NK-92 treated with Interleukin-12 subunit alpha and Interleukin-12 subunit beta, amount 100 ng/mL, for 24 hours (cell line): ENCODE results near the gene HCFC1R1.

Source experiments
- DNase-seq: peaks from one replicate; lab custom pipeline; 2025; lab: John Stamatoyannopoulos, UW

HCFC1R1 gene

GRCh38 chr16:3000540-3000939 lies 23.2 kb downstream of the HCFC1R1 start:
- DNase-seq, result no peak

GRCh38 chr16:2999929-3000328 lies 23.8 kb downstream of the HCFC1R1 start:
- DNase-seq, result no peak

- DNase-seq, result no peak
Measured at GRCh38 chr16:2996298-2996697, 27.4 kb downstream of the HCFC1R1 start.

- no peak for DNase-seq
Measured at GRCh38 chr16:2992383-2993081, 31.2 kb downstream of the HCFC1R1 start.

- DNase-seq, result no peak
Measured at GRCh38 chr16:2991566-2992261, 32.0 kb downstream of the HCFC1R1 start.

- DNase-seq, result no peak
Measured at GRCh38 chr16:2990891-2991290, 32.9 kb downstream of the HCFC1R1 start.

- no peak for DNase-seq
Measured at GRCh38 chr16:2988590-2989099, 35.1 kb downstream of the HCFC1R1 start.

GRCh38 chr16:2987833-2988232 lies 35.9 kb downstream of the HCFC1R1 start:
- DNase-seq, result no peak

GRCh38 chr16:2987286-2987685 lies 36.5 kb downstream of the HCFC1R1 start:
- no peak for DNase-seq

- no peak for DNase-seq
Measured at GRCh38 chr16:2986623-2987188, 37.0 kb downstream of the HCFC1R1 start.

- DNase-seq, result no peak
Measured at GRCh38 chr16:2985893-2986355, 37.8 kb downstream of the HCFC1R1 start.

GRCh38 chr16:2985462-2985861 lies 38.3 kb downstream of the HCFC1R1 start:
- DNase-seq, result no peak

- peak; percentile 68 for DNase-seq
Measured at GRCh38 chr16:2983706-2984136, 40.0 kb downstream of the HCFC1R1 start.

- DNase-seq, result no peak
Measured at GRCh38 chr16:2982402-2982801, 41.3 kb downstream of the HCFC1R1 start.

- no peak for DNase-seq
Measured at GRCh38 chr16:2981899-2982250, 41.9 kb downstream of the HCFC1R1 start.

GRCh38 chr16:2981177-2981898 lies 42.4 kb downstream of the HCFC1R1 start:
- DNase-seq, result no peak

- DNase-seq, result peak; percentile 89
Measured at GRCh38 chr16:2980227-2981176, 43.2 kb downstream of the HCFC1R1 start, which contains the start of gene PKMYT1. TSS of gene PKMYT1 (minus strand) at chr16:2980446. CDS start at chr16:2979657, 789 bp downstream.

- DNase-seq, result no peak
Measured at GRCh38 chr16:2979669-2980226, 44.0 kb downstream of the HCFC1R1 start.

GRCh38 chr16:2977440-2977839 lies 46.3 kb downstream of the HCFC1R1 start:
- no peak for DNase-seq

- DNase-seq, result no peak
Measured at GRCh38 chr16:2976673-2977072, 47.1 kb downstream of the HCFC1R1 start.

- DNase-seq, result no peak
Measured at GRCh38 chr16:2976201-2976600, 47.5 kb downstream of the HCFC1R1 start.
